Mesendoderm (in vitro differentiated cells): ENCODE results near the gene PLA2G2F.
A peak's percentile ranks its signal among the peaks of the same experiment; 100 is the strongest.

Source experiments
- DNase-seq: peaks from one replicate; pipeline ENCODE4 v3.0.0; 2013
- H2AK5ac ChIP-seq: 2 replicates; pipeline ENCODE4 v1.6.1; 2013; ENCODE audit warnings: low read length, inconsistent platforms
- H2BK120ac ChIP-seq: 2 replicates; pipeline ENCODE4 v1.6.1; 2013; ENCODE audit warnings: low read depth, mild to moderate bottlenecking, low read length, moderate library complexity, mixed read lengths
- H2BK15ac ChIP-seq: replicated peaks from 2 replicates; pipeline ENCODE4 v1.6.1; 2013; ENCODE audit warnings: low read depth, mild to moderate bottlenecking, moderate library complexity
- H2BK5ac ChIP-seq: 2 replicates; pipeline ENCODE4 v1.6.1; 2013; ENCODE audit warnings: low read length, inconsistent platforms
- H3K18ac ChIP-seq: 2 replicates; pipeline ENCODE4 v1.6.1; 2013; ENCODE audit warnings: mild to moderate bottlenecking, low read length, mixed read lengths
- H3K23ac ChIP-seq: one replicate; pipeline ENCODE4 v1.6.1; 2013; ENCODE audit warnings: low read length
- H3K27ac ChIP-seq: 2 replicates; pipeline ENCODE4 v1.5.1; 2013; ENCODE audit warnings: low read depth, mild to moderate bottlenecking, inconsistent platforms, low read length, moderate library complexity
- H3K27me3 ChIP-seq: 2 replicates; pipeline ENCODE4 v1.6.1; 2013; ENCODE audit warnings: low read length, control low read depth, mild to moderate bottlenecking, inconsistent platforms; ENCODE audit not compliant: insufficient read depth, poor library complexity
- H3K36me3 ChIP-seq: 2 replicates; pipeline ENCODE4 v1.6.1; 2013; ENCODE audit warnings: low read length, inconsistent platforms; ENCODE audit not compliant: control insufficient read depth, insufficient read depth
- H3K4ac ChIP-seq: one replicate; pipeline ENCODE4 v1.6.1; 2013; ENCODE audit warnings: low read depth, mild to moderate bottlenecking, low read length, moderate library complexity
- H3K4me1 ChIP-seq: 2 replicates; pipeline ENCODE4 v1.6.1; 2013; ENCODE audit warnings: low read depth, low read length, inconsistent platforms; ENCODE audit not compliant: control insufficient read depth
- H3K4me2 ChIP-seq: 2 replicates; pipeline ENCODE4 v1.6.1; 2013; ENCODE audit warnings: low read length
- H3K4me3 ChIP-seq: 2 replicates; pipeline ENCODE4 v1.5.1; 2013; ENCODE audit warnings: mild to moderate bottlenecking, low read length
- H3K56ac ChIP-seq: one replicate; pipeline ENCODE4 v1.6.1; 2013; ENCODE audit warnings: low read length
- H3K79me1 ChIP-seq: 2 replicates; pipeline ENCODE4 v1.6.1; 2013; ENCODE audit warnings: low read length, inconsistent platforms
- H3K79me2 ChIP-seq: 2 replicates; pipeline ENCODE4 v1.6.1; 2013; ENCODE audit warnings: mild to moderate bottlenecking, low read length; ENCODE audit not compliant: control insufficient read depth, insufficient read depth
- H3K9ac ChIP-seq: 2 replicates; pipeline ENCODE4 v1.6.1; 2013; ENCODE audit warnings: low read length, inconsistent platforms
- H4K5ac ChIP-seq: one replicate; pipeline ENCODE4 v1.6.1; 2013; ENCODE audit warnings: low read length
- H4K8ac ChIP-seq: one replicate; pipeline ENCODE4 v1.6.1; 2013; ENCODE audit warnings: low read depth, mild to moderate bottlenecking, control low read depth, low read length, moderate library complexity
- WGBS: extraction: QIAGEN DNeasy Blood & Tissue Kit; methylation state at CpG from one replicate; pipeline ENCODE4 v1.1.7; 2013; ENCODE audit warnings: low lambda C conversion rate, missing lambda C conversion rate; ENCODE audit not compliant: insufficient coverage; ENCODE audit errors: extremely low coverage; 5-methylcytosine and 5-hydroxymethylcytosine counted together

The PLA2G2F gene

GRCh38 chr1:20093940-20094391 lies 45.2 kb upstream of the PLA2G2F start:
- Histone ChIP-seq H4K5ac (no peak overlapping the region), H3K27me3 (no peaks in the 10 kb centered on the region), H2BK120ac (no peak overlapping the region), H3K79me2 (no peaks in the 10 kb centered on the region), H3K36me3 (no peaks in the 10 kb centered on the region), H2AK5ac (no peak overlapping the region), H3K18ac (no peak overlapping the region), H3K4me2 (no peak overlapping the region), H3K4me1 (no peaks in the 10 kb centered on the region), H3K27ac (no peak overlapping the region), H2BK15ac (no peak overlapping the region), H3K9ac (no peak overlapping the region), H3K79me1 (no peaks in the 10 kb centered on the region), H3K4ac (no peak overlapping the region), H2BK5ac (no peak overlapping the region), H3K4me3 (no peak overlapping the region), H3K23ac (no peak overlapping the region), H4K8ac (no peak overlapping the region), H3K56ac (no peak overlapping the region)
- no CpG with 5 or more reads among the region's 5 CpGs for WGBS
- no peak for DNase-seq

DNA sequence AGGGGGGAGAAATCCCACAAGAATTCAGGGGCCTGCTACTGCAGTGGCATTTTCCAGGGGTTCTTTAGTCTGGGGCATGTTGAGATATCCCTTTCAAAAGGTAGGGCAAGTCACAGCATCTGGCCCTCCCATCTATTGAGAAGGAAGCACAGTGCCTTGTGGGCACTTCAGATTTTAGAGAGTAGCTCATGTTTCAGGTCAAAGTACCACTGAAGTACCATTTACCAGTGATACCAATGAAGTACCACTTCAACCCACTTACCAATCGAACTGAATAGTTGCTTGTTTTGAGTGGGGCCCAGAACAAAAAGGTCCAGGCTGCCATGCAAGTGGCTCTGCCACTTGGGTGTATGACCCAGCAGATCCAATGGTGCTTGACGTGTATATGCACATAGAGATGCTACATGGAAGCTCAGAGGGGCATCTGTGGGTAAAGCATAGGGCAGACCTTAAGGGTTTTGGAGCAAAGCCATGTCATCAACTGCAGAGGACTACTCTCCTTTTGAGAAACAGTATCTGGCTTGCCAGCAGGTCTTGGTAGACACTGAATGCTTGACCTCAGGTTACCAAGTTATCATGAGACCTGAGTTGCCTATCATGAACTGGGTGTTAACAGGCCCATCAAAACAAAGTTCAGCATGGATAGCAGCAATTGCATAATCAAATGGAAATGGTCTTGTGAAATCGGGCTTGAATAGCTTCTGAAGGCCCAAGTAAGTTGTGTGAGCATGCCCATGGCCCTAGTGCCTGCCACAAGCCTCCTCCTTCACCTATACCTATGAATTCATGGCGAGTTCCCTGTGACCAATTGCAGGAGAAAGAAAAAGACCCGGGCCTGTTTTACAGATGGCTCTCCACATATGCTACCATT lies 43.3 kb upstream of the PLA2G2F start:
- no peak overlapping the region for H2BK5ac ChIP-seq
- no peak overlapping the region for H4K5ac ChIP-seq
- no peaks in the 10 kb centered on the region for H3K79me1 ChIP-seq
- no peak overlapping the region for H3K56ac ChIP-seq
- no peaks in the 10 kb centered on the region for H3K36me3 ChIP-seq
- no peaks in the 10 kb centered on the region for H3K4me1 ChIP-seq
- no peak overlapping the region for H2BK15ac ChIP-seq
- H3K4ac ChIP-seq = no peak overlapping the region
- H2BK120ac ChIP-seq = no peak overlapping the region
- no peak overlapping the region for H3K23ac ChIP-seq
- no peak overlapping the region for H3K4me2 ChIP-seq
- H3K27ac ChIP-seq = no peak overlapping the region
- no peaks in the 10 kb centered on the region for H3K79me2 ChIP-seq
- no peak overlapping the region for H3K9ac ChIP-seq
- H2AK5ac ChIP-seq = no peak overlapping the region
- no peaks in the 10 kb centered on the region for H3K27me3 ChIP-seq
- no peak for DNase-seq
- no peak overlapping the region for H3K4me3 ChIP-seq
- H3K18ac ChIP-seq = no peak overlapping the region
- no peak overlapping the region for H4K8ac ChIP-seq
- WGBS = no CpG with 5 or more reads among the region's 5 CpGs

GRCh38 chr1:20096840-20097447 lies 42.2 kb upstream of the PLA2G2F start:
- Histone ChIP-seq H2AK5ac (no peak overlapping the region), H3K79me2 (no peaks in the 10 kb centered on the region), H3K4me2 (no peak overlapping the region), H3K9ac (no peak overlapping the region), H2BK120ac (no peak overlapping the region), H2BK5ac (no peak overlapping the region), H3K79me1 (no peaks in the 10 kb centered on the region), H2BK15ac (no peak overlapping the region), H3K56ac (no peak overlapping the region), H3K27me3 (no peaks in the 10 kb centered on the region), H3K18ac (no peak overlapping the region), H4K8ac (no peak overlapping the region), H3K4me3 (no peak overlapping the region), H3K4ac (no peak overlapping the region), H3K27ac (no peak overlapping the region), H4K5ac (no peak overlapping the region), H3K4me1 (no peaks in the 10 kb centered on the region), H3K36me3 (no peaks in the 10 kb centered on the region), H3K23ac (no peak overlapping the region)
- WGBS = no CpG with 5 or more reads among the region's 7 CpGs
- peak; percentile 30 for DNase-seq

GRCh38 chr1:20099533-20099932 lies 39.6 kb upstream of the PLA2G2F start:
- Histone ChIP-seq H2BK15ac (no peak overlapping the region), H3K4me2 (no peak overlapping the region), H3K4ac (no peak overlapping the region), H3K9ac (no peak overlapping the region), H3K4me3 (no peak overlapping the region), H2BK5ac (no peak overlapping the region), H3K36me3 (no peaks in the 10 kb centered on the region), H3K18ac (no peak overlapping the region), H3K4me1 (no peaks in the 10 kb centered on the region), H4K8ac (no peak overlapping the region), H3K27me3 (no peaks in the 10 kb centered on the region), H3K79me1 (no peaks in the 10 kb centered on the region), H3K27ac (no peak overlapping the region), H3K56ac (no peak overlapping the region), H3K79me2 (no peaks in the 10 kb centered on the region), H2AK5ac (no peak overlapping the region), H3K23ac (no peak overlapping the region), H4K5ac (no peak overlapping the region), H2BK120ac (no peak overlapping the region)
- DNase-seq = no peak
- no CpG with 5 or more reads among the region's 3 CpGs for WGBS

GRCh38 chr1:20100632-20101355 lies 38.3 kb upstream of the PLA2G2F start:
- peak; percentile 82 for DNase-seq
- no peak overlapping the region for H4K5ac ChIP-seq
- no peak overlapping the region for H3K56ac ChIP-seq
- no peak overlapping the region for H2BK120ac ChIP-seq
- H3K4me1 ChIP-seq = no peaks in the 10 kb centered on the region
- no peak overlapping the region for H3K4ac ChIP-seq
- no peaks in the 10 kb centered on the region for H3K27me3 ChIP-seq
- H4K8ac ChIP-seq = no peak overlapping the region
- no peak overlapping the region for H3K9ac ChIP-seq
- H2BK15ac ChIP-seq = no peak overlapping the region
- no peak overlapping the region for H2AK5ac ChIP-seq
- no CpG with 5 or more reads among the region's 14 CpGs for WGBS
- H3K18ac ChIP-seq = no peak overlapping the region
- no peaks in the 10 kb centered on the region for H3K36me3 ChIP-seq
- no peak overlapping the region for H2BK5ac ChIP-seq
- no peak overlapping the region for H3K27ac ChIP-seq
- H3K23ac ChIP-seq = no peak overlapping the region
- no peak overlapping the region for H3K4me3 ChIP-seq
- H3K4me2 ChIP-seq = no peak overlapping the region
- no peaks in the 10 kb centered on the region for H3K79me1 ChIP-seq
- H3K79me2 ChIP-seq = no peaks in the 10 kb centered on the region
